ENCODE results near the gene NKTR. TPM values are rescaled to one million over a fixed set of nuclear protein-coding genes. Genes with fewer than 3 reads are reported as not detected.

NKTR gene
- total RNA-seq, 1 experiment from 2014 or later, result 79.8 TPM

DNA sequence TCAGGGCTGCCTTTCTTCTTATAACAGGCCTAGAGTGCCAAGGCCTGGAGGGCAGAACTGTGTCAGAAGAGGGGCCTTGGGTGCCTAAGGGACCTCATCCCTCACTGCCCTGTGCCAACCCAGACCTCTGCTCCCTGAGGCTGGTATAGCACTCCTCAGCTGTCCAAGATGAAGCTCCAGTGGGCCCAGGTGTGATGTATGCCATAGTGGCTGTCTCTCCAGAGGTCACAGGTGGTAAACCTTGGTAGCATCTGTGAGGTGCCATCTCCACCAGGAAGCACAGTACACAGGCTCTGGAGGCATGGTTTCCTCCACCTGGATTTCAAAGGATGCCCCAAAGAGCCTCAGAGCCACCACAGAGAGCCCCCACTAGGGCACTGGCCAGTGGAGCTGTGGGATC, 72.6 kb downstream of the NKTR start:
- Histone ChIP-seq H2BK12ac (ENCODE audit: insufficient read length, low read depth, low read length) (no peak overlapping the region), H3T11ph (ENCODE audit: low read length) (no peak overlapping the region), H3K14ac (ENCODE audit: insufficient read depth, low read length) (no peak overlapping the region), H2BK20ac (ENCODE audit: low read depth, low read length, poor library complexity, severe bottlenecking) (no peak overlapping the region), H2BK120ac (ENCODE audit: low read depth, low read length, poor library complexity, severe bottlenecking) (no peak overlapping the region), H3K27me3 (ENCODE audit: insufficient read depth, low read length) (no peaks in the 10 kb centered on the region), H3K4me2 (ENCODE audit: insufficient read depth, insufficient read length, low read length) (no peak overlapping the region), H2BK5ac (ENCODE audit: insufficient read length, low read length) (no peak overlapping the region), H4K20me1 (ENCODE audit: control insufficient read depth, insufficient read depth, insufficient read length) (no peaks in the 10 kb centered on the region), H3K27ac (ENCODE audit: insufficient read length, low read depth, low read length) (no peak overlapping the region), H3K79me2 (ENCODE audit: insufficient read depth, low read length) (no peaks in the 10 kb centered on the region), H3K56ac (ENCODE audit: insufficient read length, low read depth, low read length) (no peak overlapping the region), H2AFZ (ENCODE audit: low read length) (no peak overlapping the region), H4K8ac (replicated peaks; ENCODE audit: insufficient read length, low read depth, low read length) (no peak overlapping the region), H3K4ac (ENCODE audit: low read depth, low read length) (no peak overlapping the region), H3K23ac (ENCODE audit: insufficient read length, low read depth, low read length) (no peak overlapping the region), H4K91ac (ENCODE audit: insufficient read length, low read depth, low read length) (no peak overlapping the region), H3K4me1 (ENCODE audit: insufficient read depth, low read length) (no peaks in the 10 kb centered on the region), H3K9me3 (ENCODE audit: control insufficient read depth, low read depth, low read length) (peaks cover 5% of the 10 kb centered on the region), H3K9ac (ENCODE audit: extremely low read depth, insufficient read length, low read length) (no peak overlapping the region), H3K79me1 (ENCODE audit: insufficient read depth, low read depth, low read length, poor library complexity, severe bottlenecking) (no peaks in the 10 kb centered on the region), H4K5ac (ENCODE audit: insufficient read length, low read depth, low read length) (no peak overlapping the region), H2BK15ac (ENCODE audit: low read depth, low read length) (no peak overlapping the region), H3K18ac (ENCODE audit: insufficient read length, low read depth, low read length) (no peak overlapping the region), H3K23me2 (ENCODE audit: insufficient read length, low read depth, low read length, poor library complexity, severe bottlenecking) (no peaks in the 10 kb centered on the region), H2AK5ac (ENCODE audit: insufficient read length, low read length) (no peak overlapping the region)
- TF ChIP-seq CTCF (conservative IDR thresholded peaks at IDR 0.05), result no peak
- Mint-ChIP-seq H3K4me1 (no peaks in the 10 kb centered on the region; a peak in 1 of 4 replicates), H3K4me3 (no peak overlapping the region), H3K36me3 (ENCODE audit: insufficient read depth in 1 of 3, low read depth in 3 of 3) (peaks cover 0 to 9% (median 0%) of the 10 kb centered on the region in 3 experiments; a peak in 3 of 7 replicates), H3K27ac (no peak overlapping the region), H3K9me3 (peaks cover 8 to 10% of the 10 kb centered on the region in 2 experiments), H3K27me3 (ENCODE audit: low read depth) (peaks cover 13% of the 10 kb centered on the region)
- no peak for DNase-seq

All from H9 (cell line).